ENCODE results near the gene CHRND.

DNA sequence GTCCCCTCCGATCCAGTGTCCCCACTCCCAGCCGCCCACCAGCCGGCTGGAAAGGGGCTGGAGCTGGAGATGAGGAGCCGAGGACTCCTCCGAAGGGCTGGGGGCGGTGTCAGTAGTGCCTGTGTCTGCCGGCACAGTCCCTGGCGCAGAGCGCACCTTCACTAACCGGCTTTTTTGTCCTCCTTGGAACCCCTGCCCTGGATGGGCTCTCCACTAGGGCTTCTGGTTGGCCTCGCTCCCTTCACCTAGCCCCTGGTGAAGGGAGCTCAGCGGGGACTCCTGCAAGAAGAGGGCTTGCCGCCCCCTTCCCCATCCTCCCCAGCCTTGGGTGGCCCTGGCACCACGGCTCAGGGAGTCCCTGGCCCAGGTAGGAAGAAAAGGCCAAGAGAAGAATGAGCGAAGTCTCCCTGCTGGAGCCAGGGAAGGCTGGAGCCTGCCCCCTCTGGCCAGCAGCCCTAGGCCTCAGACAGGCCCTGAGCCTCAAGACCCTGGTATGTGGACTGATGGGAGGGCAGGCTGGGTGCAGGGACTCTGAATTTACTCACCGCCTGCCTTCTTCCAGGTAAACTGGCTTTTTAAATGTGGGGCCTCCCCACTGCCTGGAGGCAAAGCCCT is 37.8 kb upstream of the CHRND start:
- TF ChIP-seq POLR2A (IDR thresholded peaks at IDR 0.05; ENCODE audit: low read length) (no peak), GATA1 (IDR thresholded peaks at IDR 0.05; ENCODE audit: low read depth, low read length) (no peak)
